DOHH2 (cell line): ENCODE results near the gene FKBP1B.

ENCODE experiments used
- EZH2phosphoT487 ChIP-seq: fragments of 200-600 bp; sonication (generic); IDR thresholded peaks from 2 replicates; pipeline ENCODE4 v1.6.1; 2017; ENCODE audit warnings: borderline replicate concordance, mild to moderate bottlenecking, antibody characterized with exemption, low read length, moderate library complexity, mixed read lengths
- TF ChIP-seq, protein P1 (sequence below): fragments of 200-600 bp; sonication (generic); IDR thresholded peaks from one replicate; pipeline ENCODE4 v1.5.1; 2014; ENCODE audit warnings: antibody characterized with exemption, mild to moderate bottlenecking, low read depth, low read length; ENCODE audit not compliant: poor library complexity, severe bottlenecking

DNA sequence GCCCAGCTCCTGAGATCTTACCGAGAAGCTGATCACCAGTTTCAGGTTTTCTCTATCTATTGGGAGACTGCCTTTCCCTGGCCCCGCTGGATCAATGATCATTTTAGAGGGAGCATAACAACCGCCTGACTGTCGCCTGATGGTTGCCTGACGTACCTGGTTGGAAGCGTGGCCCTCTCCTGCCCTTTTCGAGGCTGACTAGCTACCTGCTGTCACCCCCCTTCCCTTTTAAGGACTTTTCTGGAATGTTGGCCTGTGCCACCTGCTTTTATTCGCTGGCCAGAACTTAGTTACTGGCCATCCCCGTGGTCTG lies 40.2 kb upstream of the FKBP1B start:
- TF ChIP-seq, protein P1, sequence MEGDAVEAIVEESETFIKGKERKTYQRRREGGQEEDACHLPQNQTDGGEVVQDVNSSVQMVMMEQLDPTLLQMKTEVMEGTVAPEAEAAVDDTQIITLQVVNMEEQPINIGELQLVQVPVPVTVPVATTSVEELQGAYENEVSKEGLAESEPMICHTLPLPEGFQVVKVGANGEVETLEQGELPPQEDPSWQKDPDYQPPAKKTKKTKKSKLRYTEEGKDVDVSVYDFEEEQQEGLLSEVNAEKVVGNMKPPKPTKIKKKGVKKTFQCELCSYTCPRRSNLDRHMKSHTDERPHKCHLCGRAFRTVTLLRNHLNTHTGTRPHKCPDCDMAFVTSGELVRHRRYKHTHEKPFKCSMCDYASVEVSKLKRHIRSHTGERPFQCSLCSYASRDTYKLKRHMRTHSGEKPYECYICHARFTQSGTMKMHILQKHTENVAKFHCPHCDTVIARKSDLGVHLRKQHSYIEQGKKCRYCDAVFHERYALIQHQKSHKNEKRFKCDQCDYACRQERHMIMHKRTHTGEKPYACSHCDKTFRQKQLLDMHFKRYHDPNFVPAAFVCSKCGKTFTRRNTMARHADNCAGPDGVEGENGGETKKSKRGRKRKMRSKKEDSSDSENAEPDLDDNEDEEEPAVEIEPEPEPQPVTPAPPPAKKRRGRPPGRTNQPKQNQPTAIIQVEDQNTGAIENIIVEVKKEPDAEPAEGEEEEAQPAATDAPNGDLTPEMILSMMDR = no peak
- no peak for TF ChIP-seq EZH2phosphoT487
